Panc1 (cell line): ENCODE results near the gene TOE1. TPM values are rescaled to one million over a fixed set of nuclear protein-coding genes. Genes with fewer than 3 reads are reported as not detected.
A peak's percentile ranks its signal among the peaks of the same experiment; 100 is the strongest.

Source experiments
- ATAC-seq: fragments of 200-7000 bp; cut with Tn5 transposase; 2 replicates; pipeline ENCODE4 v1.9.1; 2020; ENCODE audit warnings: mild to moderate bottlenecking, moderate library complexity
- BruUV-seq: library from RNA; stranded (reverse); fragments of 400-500 nt; replicated peaks from 2 replicates; lab custom pipeline; 2021; lab: Mats Ljungman, UMichigan
- CTCF ChIA-PET: fragments of 300-600 bp; sonication (Branson Sonifier 250); formaldehyde crosslinking; loops from one replicate; lab custom pipeline; 2022; ENCODE audit warnings: antibody characterized with exemption; lab: Charles Lee
- POLR2A ChIA-PET: fragments of 300-600 bp; sonication (Branson Sonifier 250); formaldehyde crosslinking; loops from one replicate; lab custom pipeline; 2022; ENCODE audit warnings: antibody characterized with exemption; lab: Charles Lee
- DNase-seq: peaks from one replicate; pipeline ENCODE4 v3.0.0-alpha.2; 2010; ENCODE audit warnings: low read depth, low spot score
- H3K27ac ChIP-seq: 2 replicates; pipeline ENCODE4 v1.5.1; 2011; ENCODE audit warnings: mild to moderate bottlenecking, low read length, inconsistent platforms
- H3K27me3 ChIP-seq: fragments of 200-500 bp; sonication (Bioruptor generic); 2 replicates; pipeline ENCODE4 v1.6.0; 2014; ENCODE audit warnings: low read length, inconsistent platforms; ENCODE audit not compliant: control insufficient read depth, insufficient read depth
- H3K36me3 ChIP-seq: fragments of 200-500 bp; sonication (Bioruptor generic); 2 replicates; pipeline ENCODE4 v1.5.1; 2014; ENCODE audit warnings: inconsistent platforms, mild to moderate bottlenecking, low read length, moderate library complexity; ENCODE audit not compliant: control insufficient read depth, insufficient read depth
- H3K4me1 ChIP-seq: 2 replicates; pipeline ENCODE4 v1.5.1; 2011; ENCODE audit warnings: inconsistent platforms, mild to moderate bottlenecking, low read length, moderate library complexity; ENCODE audit not compliant: control insufficient read depth, insufficient read depth
- H3K4me3 ChIP-seq, 2 experiments: 2 replicates each; pipeline ENCODE4 v1.5.1; 2011 to 2012; ENCODE audit warnings: low read depth in 2 of 2, low read length in 2 of 2, mild to moderate bottlenecking in 2 of 2, inconsistent platforms in 1 of 2, moderate library complexity in 1 of 2
- H3K9me3 ChIP-seq: fragments of 200-500 bp; sonication (Bioruptor generic); 2 replicates; pipeline ENCODE4 v1.5.1; 2014; ENCODE audit warnings: low read depth, mild to moderate bottlenecking, inconsistent platforms, low read length, moderate library complexity; ENCODE audit not compliant: control insufficient read depth, insufficient read depth
- POLR2AphosphoS5 ChIP-seq: IDR thresholded peaks from 2 replicates; pipeline ENCODE4 v1.6.1; 2012; ENCODE audit warnings: mild to moderate bottlenecking, low read depth, low read length, moderate library complexity
- REST ChIP-seq, 2 experiments: IDR thresholded peaks; 2 replicates each; pipeline ENCODE4 v1.6.1; 2011 to 2012; ENCODE audit warnings: low read depth in 2 of 2, control low read depth in 1 of 2, low read length in 1 of 2, mild to moderate bottlenecking in 1 of 2, moderate library complexity in 1 of 2; ENCODE audit not compliant: insufficient read depth in 1 of 2
- SIN3A ChIP-seq: IDR thresholded peaks from 2 replicates; pipeline ENCODE4 v1.6.1; 2012; ENCODE audit warnings: low read depth, mild to moderate bottlenecking, low read length, moderate library complexity, borderline replicate concordance; ENCODE audit not compliant: insufficient read depth
- TCF7L2 ChIP-seq: IDR thresholded peaks from 2 replicates; pipeline ENCODE4 v1.6.1; 2011; ENCODE audit warnings: mild to moderate bottlenecking, low read depth, low read length, inconsistent platforms
- in situ Hi-C: cut with HindIII; loops from 2 replicates; pipeline ENCODE4 v1.10.0; 2016; ENCODE audit warnings: low sequenced_read_pairs, low pct_unique_long_range_greater_than_20kb
- intact Hi-C: fragments of 100-400 bp; cut with micrococcal nuclease; formaldehyde crosslinking; loops from one replicate; pipeline ENCODE4 v1.10.0; 2022; ENCODE audit not compliant: unreplicated experiment
- total RNA-seq: library from RNA; stranded (reverse); gene quantifications from one replicate; pipeline ENCODE4 v1.2.1, GENCODE V29; 2021; ENCODE audit not compliant: unreplicated experiment
- TF ChIP-seq, protein P1 (sequence below): fragments of 450-650 bp; IDR thresholded peaks from 2 replicates; pipeline ENCODE4 v1.5.1; 2017; ENCODE audit warnings: mild to moderate bottlenecking

Gene TOE1
- total RNA-seq, 1 experiment from 2014 or later = 14.3 TPM

GRCh38 chr1:45329445-45329844 is 10.5 kb upstream of the TOE1 start:
- BruUV-seq = no TSS peak
- POLR2A ChIA-PET = no interaction called here
- ATAC-seq (peak; percentile 20; the same call in 1 of the 2 replicates), DNase-seq (no peak)
- Histone ChIP-seq H3K27me3 (no peaks in the 10 kb centered on the region), H3K4me3 (no peak overlapping the region), H3K36me3 (no peaks in the 10 kb centered on the region), H3K4me1 (peaks cover 19% of the 10 kb centered on the region), H3K27ac (no peak overlapping the region), H3K9me3 (no peaks in the 10 kb centered on the region)
- TF ChIP-seq SIN3A (no peak), TCF7L2 (no peak), POLR2AphosphoS5 (no peak), REST (IDR thresholded peaks at IDR 0.05; ENCODE audit: insufficient read depth in 1 of 2, low read depth in 2 of 2, low read length in 1 of 2) (no peak)
- TF ChIP-seq, protein P1, sequence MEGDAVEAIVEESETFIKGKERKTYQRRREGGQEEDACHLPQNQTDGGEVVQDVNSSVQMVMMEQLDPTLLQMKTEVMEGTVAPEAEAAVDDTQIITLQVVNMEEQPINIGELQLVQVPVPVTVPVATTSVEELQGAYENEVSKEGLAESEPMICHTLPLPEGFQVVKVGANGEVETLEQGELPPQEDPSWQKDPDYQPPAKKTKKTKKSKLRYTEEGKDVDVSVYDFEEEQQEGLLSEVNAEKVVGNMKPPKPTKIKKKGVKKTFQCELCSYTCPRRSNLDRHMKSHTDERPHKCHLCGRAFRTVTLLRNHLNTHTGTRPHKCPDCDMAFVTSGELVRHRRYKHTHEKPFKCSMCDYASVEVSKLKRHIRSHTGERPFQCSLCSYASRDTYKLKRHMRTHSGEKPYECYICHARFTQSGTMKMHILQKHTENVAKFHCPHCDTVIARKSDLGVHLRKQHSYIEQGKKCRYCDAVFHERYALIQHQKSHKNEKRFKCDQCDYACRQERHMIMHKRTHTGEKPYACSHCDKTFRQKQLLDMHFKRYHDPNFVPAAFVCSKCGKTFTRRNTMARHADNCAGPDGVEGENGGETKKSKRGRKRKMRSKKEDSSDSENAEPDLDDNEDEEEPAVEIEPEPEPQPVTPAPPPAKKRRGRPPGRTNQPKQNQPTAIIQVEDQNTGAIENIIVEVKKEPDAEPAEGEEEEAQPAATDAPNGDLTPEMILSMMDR = no peak
- intact Hi-C loops (no loop called here), in situ Hi-C loops (no loop called here)
- CTCF ChIA-PET = no interaction called here

- Histone ChIP-seq H3K36me3 (no peaks in the 10 kb centered on the region), H3K4me1 (peaks cover 14% of the 10 kb centered on the region), H3K27me3 (no peaks in the 10 kb centered on the region), H3K27ac (no peak overlapping the region), H3K4me3 (no peak overlapping the region), H3K9me3 (no peaks in the 10 kb centered on the region)
- ATAC-seq (no peak), DNase-seq (no peak)
- intact Hi-C loops = no loop called here
- ChIA-PET CTCF (no interaction called here), POLR2A (no interaction called here)
- no peak for TF ChIP-seq POLR2AphosphoS5
- TF ChIP-seq REST (IDR thresholded peaks at IDR 0.05; ENCODE audit: insufficient read depth in 1 of 2, low read depth in 2 of 2, low read length in 1 of 2) = no peak
- TF ChIP-seq SIN3A = no peak
- no peak for TF ChIP-seq TCF7L2
- TF ChIP-seq, protein P1 = no peak
- in situ Hi-C loops = no loop called here
- no TSS peak for BruUV-seq
Observed at GRCh38 chr1:45331436-45332345, 8.3 kb upstream of the TOE1 start.
